ENCODE results near the gene NTPCR. TPM values are rescaled to one million over a fixed set of nuclear protein-coding genes. Genes with fewer than 3 reads are reported as not detected.

Gene NTPCR
- total RNA-seq, 3 donors from 2014 or later = 16.9 to 19.8 (median 18.3) TPM

DNA sequence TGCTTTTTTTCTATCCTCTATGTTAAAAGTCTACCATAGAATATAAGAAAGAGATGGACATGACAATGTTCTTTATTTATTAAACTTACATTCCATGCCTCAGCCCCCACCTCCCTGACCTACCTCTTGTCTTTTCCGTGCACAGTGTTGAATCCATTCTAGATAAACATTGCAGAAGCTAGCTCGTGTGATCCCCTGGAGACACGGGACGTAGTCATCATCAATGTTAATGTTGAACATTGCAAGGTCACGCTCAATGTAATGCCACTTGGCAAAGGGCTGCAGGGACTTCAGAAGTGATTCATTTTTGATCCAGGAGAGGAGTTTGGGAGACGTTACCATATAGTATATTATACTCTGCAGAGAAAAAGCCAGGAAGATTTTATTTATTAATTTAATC, 66.4 kb downstream of the NTPCR start:
- ATAC-seq = no peak
- DNase-seq = no peak
- H3K27me3 Mint-ChIP-seq (ENCODE audit: low read depth) = no peaks in the 10 kb centered on the region
- no peak overlapping the region for H3K4me3 Mint-ChIP-seq
- no peaks in the 10 kb centered on the region for H3K4me1 Mint-ChIP-seq (ENCODE audit: low read depth)
- H3K36me3 Mint-ChIP-seq (ENCODE audit: insufficient read depth) = peaks cover 50% of the 10 kb centered on the region
- no peaks in the 10 kb centered on the region for H3K9me3 Mint-ChIP-seq

GRCh38 chr1:233019083-233019482, 68.7 kb downstream of the NTPCR start:
- no peaks in the 10 kb centered on the region for H3K9me3 Mint-ChIP-seq
- no peak for DNase-seq
- no peaks in the 10 kb centered on the region for H3K27me3 Mint-ChIP-seq (ENCODE audit: low read depth)
- H3K36me3 Mint-ChIP-seq (ENCODE audit: insufficient read depth) = peaks cover 37% of the 10 kb centered on the region
- H3K4me3 Mint-ChIP-seq = no peak overlapping the region
- peaks cover 2% of the 10 kb centered on the region for H3K4me1 Mint-ChIP-seq (ENCODE audit: low read depth)
- ATAC-seq = no peak

- ATAC-seq (no peak), DNase-seq (no peak)
- Mint-ChIP-seq H3K36me3 (ENCODE audit: insufficient read depth) (peaks cover 34% of the 10 kb centered on the region), H3K4me3 (no peak overlapping the region), H3K4me1 (ENCODE audit: low read depth) (peaks cover 2% of the 10 kb centered on the region), H3K27me3 (ENCODE audit: low read depth) (no peaks in the 10 kb centered on the region), H3K9me3 (no peaks in the 10 kb centered on the region)
These were observed 69.4 kb downstream of the NTPCR start for GRCh38 chr1:233019778-233020325.

- ATAC-seq (no peak), DNase-seq (no peak)
- Mint-ChIP-seq H3K36me3 (ENCODE audit: insufficient read depth) (peaks cover 33% of the 10 kb centered on the region), H3K4me1 (ENCODE audit: low read depth) (peaks cover 2% of the 10 kb centered on the region), H3K4me3 (no peak overlapping the region), H3K27me3 (ENCODE audit: low read depth) (no peaks in the 10 kb centered on the region), H3K9me3 (no peaks in the 10 kb centered on the region)
These were observed 70.0 kb downstream of the NTPCR start for GRCh38 chr1:233020426-233020825.

DNA sequence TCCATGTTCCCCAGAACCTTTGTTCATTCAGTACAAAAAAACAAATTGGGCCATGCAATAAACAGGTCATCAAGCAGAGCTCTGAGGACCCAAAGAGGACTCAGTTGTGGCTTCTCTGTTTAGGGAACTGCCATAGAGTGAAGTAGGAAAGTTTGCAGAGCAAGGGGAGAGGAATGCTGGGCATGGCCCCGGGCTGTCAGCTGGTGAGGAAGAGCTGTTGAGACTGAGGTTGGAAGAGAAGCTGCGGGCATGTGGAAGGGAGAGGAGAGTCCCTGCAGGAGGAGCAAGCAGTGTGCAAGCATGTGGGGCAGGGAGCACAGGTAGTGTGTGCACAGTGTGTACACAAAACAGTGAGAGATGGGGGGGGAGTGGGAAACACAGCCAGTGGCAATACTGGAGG, 71.8 kb downstream of the NTPCR start:
- no peaks in the 10 kb centered on the region for H3K27me3 Mint-ChIP-seq (ENCODE audit: low read depth)
- no peak for DNase-seq
- no peak for ATAC-seq
- no peak overlapping the region for H3K4me3 Mint-ChIP-seq
- H3K4me1 Mint-ChIP-seq (ENCODE audit: low read depth) = peaks cover 2% of the 10 kb centered on the region
- no peaks in the 10 kb centered on the region for H3K9me3 Mint-ChIP-seq
- peaks cover 28% of the 10 kb centered on the region for H3K36me3 Mint-ChIP-seq (ENCODE audit: insufficient read depth)

DNA sequence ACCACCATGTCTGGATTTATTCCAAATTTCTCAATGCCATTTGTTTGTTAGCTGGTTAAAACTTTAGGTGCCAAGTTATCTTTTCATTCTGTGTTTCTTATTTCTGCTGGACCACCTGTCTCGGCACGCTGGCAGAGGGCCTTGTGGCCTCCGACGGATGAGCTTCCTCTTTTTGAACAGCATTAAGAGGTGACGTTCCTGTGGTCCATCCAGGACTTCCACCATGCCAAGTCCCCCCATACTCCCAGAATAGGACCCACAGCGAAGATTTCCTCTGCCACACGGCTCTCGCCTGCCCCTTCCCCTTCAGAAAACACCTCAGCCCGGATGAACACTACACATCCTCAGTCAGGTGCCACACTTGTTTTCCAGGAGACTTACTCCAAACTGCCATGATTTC, 73.8 kb downstream of the NTPCR start:
- peaks cover 2% of the 10 kb centered on the region for H3K4me1 Mint-ChIP-seq (ENCODE audit: low read depth)
- DNase-seq (no peak), ATAC-seq (no peak)
- H3K4me3 Mint-ChIP-seq = no peak overlapping the region
- H3K9me3 Mint-ChIP-seq = no peaks in the 10 kb centered on the region
- H3K36me3 Mint-ChIP-seq (ENCODE audit: insufficient read depth) = peaks cover 21% of the 10 kb centered on the region
- no peaks in the 10 kb centered on the region for H3K27me3 Mint-ChIP-seq (ENCODE audit: low read depth)

DNA sequence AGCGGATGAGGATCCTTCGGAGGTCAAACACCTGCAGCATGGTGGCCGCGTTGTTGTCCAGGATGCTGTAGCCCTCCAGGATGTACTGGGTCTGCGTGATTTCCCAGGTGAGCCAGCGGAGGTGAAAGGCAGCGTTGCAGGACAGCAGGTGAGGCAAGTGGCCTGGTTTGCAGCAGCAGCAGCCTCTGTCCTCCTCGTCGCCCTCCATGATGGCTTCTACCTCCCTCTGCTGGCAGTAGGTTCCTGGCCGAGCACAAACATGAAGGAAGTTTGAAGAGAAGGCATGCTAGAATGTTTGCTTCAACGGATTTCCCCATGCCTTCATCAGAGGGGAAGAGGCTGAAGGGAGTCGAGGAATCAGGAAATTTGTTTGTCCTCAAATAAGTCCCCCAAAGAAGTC, 74.7 kb downstream of the NTPCR start:
- no peaks in the 10 kb centered on the region for H3K27me3 Mint-ChIP-seq (ENCODE audit: low read depth)

DNA sequence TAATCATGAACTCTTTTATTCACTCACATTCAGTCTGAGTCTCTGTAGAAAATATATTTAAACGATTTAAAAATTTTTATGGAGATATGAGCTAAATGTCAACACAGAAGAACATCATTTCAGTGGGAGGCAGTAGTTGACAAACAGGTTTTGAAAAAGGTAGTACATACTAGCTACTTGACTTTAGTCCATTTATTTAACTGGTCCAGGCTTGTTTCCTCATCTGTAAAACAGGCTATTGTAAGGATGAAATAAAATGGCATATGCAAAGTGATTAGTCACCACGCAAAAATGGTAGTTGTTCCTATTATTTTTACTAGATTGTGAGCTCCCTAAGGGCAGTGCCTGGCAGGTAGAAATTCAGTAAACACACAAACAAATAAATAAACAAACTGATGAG, 75.2 kb downstream of the NTPCR start:
- Mint-ChIP-seq H3K36me3 (ENCODE audit: insufficient read depth) (peaks cover 14% of the 10 kb centered on the region), H3K27me3 (ENCODE audit: low read depth) (no peaks in the 10 kb centered on the region), H3K4me1 (ENCODE audit: low read depth) (peaks cover 2% of the 10 kb centered on the region), H3K9me3 (no peaks in the 10 kb centered on the region), H3K4me3 (no peak overlapping the region)
- ATAC-seq (no peak), DNase-seq (no peak)

More for the DNA sequence above, 74.7 kb downstream of the NTPCR start:
- no peak for ATAC-seq
- Mint-ChIP-seq H3K4me1 (ENCODE audit: low read depth) (peaks cover 2% of the 10 kb centered on the region), H3K36me3 (ENCODE audit: insufficient read depth) (peaks cover 17% of the 10 kb centered on the region), H3K9me3 (no peaks in the 10 kb centered on the region), H3K4me3 (no peak overlapping the region)
- DNase-seq = no peak

GRCh38 chr1:233027046-233027445, 76.6 kb downstream of the NTPCR start:
- peaks cover 2% of the 10 kb centered on the region for H3K4me1 Mint-ChIP-seq (ENCODE audit: low read depth)
- H3K4me3 Mint-ChIP-seq = no peak overlapping the region
- H3K36me3 Mint-ChIP-seq (ENCODE audit: insufficient read depth) = peaks cover 15% of the 10 kb centered on the region
- DNase-seq (no peak), ATAC-seq (no peak)
- no peaks in the 10 kb centered on the region for H3K9me3 Mint-ChIP-seq
- H3K27me3 Mint-ChIP-seq (ENCODE audit: low read depth) = no peaks in the 10 kb centered on the region

- Mint-ChIP-seq H3K27me3 (ENCODE audit: low read depth) (no peaks in the 10 kb centered on the region), H3K9me3 (no peaks in the 10 kb centered on the region), H3K4me1 (ENCODE audit: low read depth) (no peaks in the 10 kb centered on the region), H3K4me3 (no peak overlapping the region), H3K36me3 (ENCODE audit: insufficient read depth) (peaks cover 15% of the 10 kb centered on the region)
- ATAC-seq (no peak), DNase-seq (no peak)
These were observed 81.1 kb downstream of the NTPCR start for GRCh38 chr1:233031521-233031920.

DNA sequence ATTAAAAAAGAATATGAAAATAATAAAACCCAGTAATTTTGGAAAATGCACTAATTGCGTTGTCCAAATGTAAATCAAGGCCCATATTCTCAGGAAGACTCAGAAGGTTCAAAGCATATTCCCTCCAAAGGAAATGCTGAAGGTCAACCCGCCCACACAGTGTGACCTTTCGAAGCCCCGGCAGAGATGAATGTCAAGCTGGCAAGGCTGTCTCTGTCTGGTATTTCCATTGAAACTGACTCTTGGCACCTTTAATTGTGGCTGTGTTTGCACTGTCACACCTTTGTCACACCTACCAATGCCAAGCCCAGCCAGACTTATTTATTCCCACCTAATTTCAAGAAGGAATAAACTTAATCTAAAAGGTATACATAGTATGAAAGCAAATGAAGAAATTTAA, 82.5 kb downstream of the NTPCR start:
- Mint-ChIP-seq H3K4me1 (ENCODE audit: low read depth) (no peaks in the 10 kb centered on the region), H3K27me3 (ENCODE audit: low read depth) (no peaks in the 10 kb centered on the region), H3K9me3 (no peaks in the 10 kb centered on the region), H3K4me3 (no peak overlapping the region), H3K36me3 (ENCODE audit: insufficient read depth) (peaks cover 20% of the 10 kb centered on the region)
- ATAC-seq (no peak), DNase-seq (no peak)

DNA sequence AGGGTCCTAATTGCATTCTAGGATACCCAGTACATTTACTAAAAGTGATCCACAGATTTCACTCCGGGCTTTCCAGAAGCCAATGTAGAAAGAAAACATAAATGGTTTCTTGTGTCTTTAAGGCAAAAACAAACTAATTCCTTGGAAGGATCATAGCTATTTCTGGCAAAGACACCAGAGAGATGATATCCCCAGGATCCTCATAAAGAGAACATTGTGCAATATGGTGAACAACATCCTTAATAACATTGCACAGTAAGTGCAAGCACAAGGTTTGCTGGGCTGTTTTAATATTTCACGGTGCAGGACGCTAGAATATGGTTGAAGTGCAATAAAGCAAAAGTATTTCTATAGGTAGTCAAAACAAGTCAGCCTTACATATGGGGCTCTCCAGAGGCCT, 83.0 kb downstream of the NTPCR start:
- no peaks in the 10 kb centered on the region for H3K27me3 Mint-ChIP-seq (ENCODE audit: low read depth)
- H3K36me3 Mint-ChIP-seq (ENCODE audit: insufficient read depth) = peaks cover 20% of the 10 kb centered on the region
- ATAC-seq (no peak), DNase-seq (no peak)
- H3K4me1 Mint-ChIP-seq (ENCODE audit: low read depth) = no peaks in the 10 kb centered on the region
- H3K9me3 Mint-ChIP-seq = no peaks in the 10 kb centered on the region
- no peak overlapping the region for H3K4me3 Mint-ChIP-seq

Other genes with a start within 250 kb of the NTPCR start
- gene MAP10, start 145.2 kb upstream of the NTPCR start, total RNA-seq = 1 to 10 TPM in 2 of 3 donors, under 1 TPM in 1; 0.71 to 1.2 (median 1.1) TPM

Measured in activated T-cell treated with anti-CD3 and anti-CD28 coated beads, Interleukin-2, amount 50 U/mL, for 4 hours (primary cell).